Measurements from ENCODE around the gene CD36. TPM values are rescaled to one million over a fixed set of nuclear protein-coding genes. Genes with fewer than 3 reads are reported as not detected.

CD36 gene
- total and polyA plus RNA-seq, 2 of the 8 experiments (the other 6 are each of a cell fraction or from before 2014, with no cell fraction given), result 0.33 to 0.60 TPM

- H2AK5ac ChIP-seq (ENCODE audit: low read depth, low read length), result no peak overlapping the region
- no peak overlapping the region for H2BK120ac ChIP-seq (replicated peaks; ENCODE audit: low read depth, low read length)
- H3K9ac ChIP-seq (replicated peaks in 1 of 4; ENCODE audit: extremely low read depth in 1 of 4, low read depth in 3 of 4, low read length in 3 of 4), result no peak overlapping the region
- no peak overlapping the region for H4K91ac ChIP-seq (replicated peaks; ENCODE audit: insufficient read length, low read length)
- DNase-seq (ENCODE audit: low read depth in 1 of 2, low spot score in 2 of 2), result no peak
- no peaks in the 10 kb centered on the region for H3K23me2 ChIP-seq (ENCODE audit: low read depth, low read length)
- H3K27ac ChIP-seq (ENCODE audit: low read depth, low read length), result no peak overlapping the region
- no peak overlapping the region for H2BK5ac ChIP-seq (ENCODE audit: low read depth, low read length)
- no peak for FAIRE-seq
- H3K27me3 ChIP-seq (replicated peaks in 1 of 4; ENCODE audit: control insufficient read depth in 3 of 4, extremely low read depth in 1 of 4, insufficient read depth in 3 of 4, low read length in 3 of 4), result no peaks in the 10 kb centered on the region
- H3K79me2 ChIP-seq (ENCODE audit: control insufficient read depth in 1 of 2, insufficient read depth in 2 of 2, low read length in 2 of 2), result no peaks in the 10 kb centered on the region
- H4K5ac ChIP-seq (ENCODE audit: insufficient read length, low read depth, low read length), result no peak overlapping the region
- H2AFZ ChIP-seq (ENCODE audit: low read length), result no peak overlapping the region
- ChIA-PET CTCF (ENCODE audit: partially characterized antibody) (interaction anchor here (1.4 kb wide), 1 partner anchor 19 kb away, joined by 4 read pairs; no protein-coding TSS in a partner anchor), POLR2A (ENCODE audit: partially characterized antibody) (no interaction called here)
- no peaks in the 10 kb centered on the region for H4K20me1 ChIP-seq (replicated peaks in 1 of 2; ENCODE audit: control insufficient read depth in 1 of 2, insufficient read depth in 2 of 2, low read length in 2 of 2)
- no peak overlapping the region for H3K23ac ChIP-seq (ENCODE audit: insufficient read length)
- no peak overlapping the region for H2BK20ac ChIP-seq (ENCODE audit: low read length)
- no peak overlapping the region for H3K18ac ChIP-seq (ENCODE audit: extremely low read depth, low read length)
- no peak overlapping the region for H3K4me2 ChIP-seq (ENCODE audit: insufficient read depth in 1 of 2, low read depth in 2 of 2, low read length in 2 of 2)
- no peak overlapping the region for H2BK15ac ChIP-seq (ENCODE audit: low read length)
- no peak overlapping the region for H3K56ac ChIP-seq (replicated peaks; ENCODE audit: insufficient read length, low read depth, low read length)
- H3K36me3 ChIP-seq (ENCODE audit: control insufficient read depth in 2 of 4, insufficient read depth in 4 of 4, low read length in 3 of 4), result no peaks in the 10 kb centered on the region
- no peaks in the 10 kb centered on the region for H3K79me1 ChIP-seq (ENCODE audit: low read depth, low read length)
- no peaks in the 10 kb centered on the region for H3K4me1 ChIP-seq (replicated peaks in 1 of 4; ENCODE audit: control insufficient read depth in 3 of 4, insufficient read depth in 4 of 4, low read length in 3 of 4)
- no peak overlapping the region for H3K4me3 ChIP-seq (ENCODE audit: extremely low read depth in 1 of 4, insufficient read depth in 2 of 4, low read depth in 3 of 4, low read length in 4 of 4)
- no peak overlapping the region for H3K4ac ChIP-seq (replicated peaks; ENCODE audit: insufficient read length, low read depth, low read length)
- no peak overlapping the region for H2BK12ac ChIP-seq (ENCODE audit: low read depth, low read length)
- no peak overlapping the region for H3K14ac ChIP-seq (ENCODE audit: insufficient read length)
- no peaks in the 10 kb centered on the region for H3K9me3 ChIP-seq (ENCODE audit: insufficient read depth in 2 of 2, low read depth in 1 of 2, low read length in 1 of 2)
- H4K8ac ChIP-seq (ENCODE audit: extremely low read depth, insufficient read depth, low read length), result no peak overlapping the region
- 91% methylated on average over 5 of the region's 5 CpGs; no CpG with 5 or more reads in 1 of the 2 experiments for WGBS, 2 experiments (ENCODE audit: extremely low coverage in 1 of 2, insufficient coverage in 1 of 2, insufficient read length in 1 of 2, insufficient replicate concordance in 2 of 2, low coverage in 1 of 2, low lambda C conversion rate in 2 of 2, missing lambda C conversion rate in 1 of 2)
- TF ChIP-seq EP300 (IDR thresholded peaks at IDR 0.05; ENCODE audit: borderline replicate concordance in 1 of 2, low read depth in 2 of 2, low read length in 2 of 2) (no peak), SIN3A (conservative IDR thresholded peaks at IDR 0.05 in 1 of 2, IDR thresholded peaks at IDR 0.05 in 1 of 2; ENCODE audit: low read depth in 1 of 2, low read length in 2 of 2) (no peak), CTCF (IDR thresholded peaks at IDR 0.05; ENCODE audit: control extremely low read depth in 1 of 3, insufficient read depth in 1 of 3, low read depth in 1 of 3, low read length in 3 of 3) (no peak), HDAC6 (IDR thresholded peaks at IDR 0.05; ENCODE audit: low read depth, low read length) (no peak), RXRA (IDR thresholded peaks at IDR 0.05; ENCODE audit: insufficient read depth, low read depth, low read length) (no peak), SUZ12 (IDR thresholded peaks at IDR 0.05; ENCODE audit: low read length) (no peak), POU5F1 (IDR thresholded peaks at IDR 0.05; ENCODE audit: low read depth, low read length) (no peak), CBX8 (IDR thresholded peaks at IDR 0.05; ENCODE audit: borderline replicate concordance, low read depth, low read length) (no peak), CEBPB (IDR thresholded peaks at IDR 0.05; ENCODE audit: low read depth, low read length) (no peak), JUND (IDR thresholded peaks at IDR 0.05; ENCODE audit: low read length) (no peak), GTF2F1 (IDR thresholded peaks at IDR 0.05; ENCODE audit: borderline replicate concordance, low read depth, low read length) (no peak)
Measured at GRCh38 chr7:80643336-80643915, 5.0 kb downstream of the CD36 start.

Data from H1 (cell line).